HG03064 (cell line): ENCODE measurements around the gene USP3.

Experiments
- ATAC-seq: cut with Tn5 transposase; IDR thresholded peaks from one replicate; pipeline ENCODE4 v1.9.1; 2021; ENCODE audit warnings: low read depth; ENCODE audit not compliant: unreplicated experiment

The USP3 gene

GRCh38 chr15:63535689-63536088 lies 31.3 kb downstream of the USP3 start:
- no peak for ATAC-seq

- ATAC-seq: no peak
Observed at GRCh38 chr15:63538876-63539275, 34.5 kb downstream of the USP3 start.

- ATAC-seq: no peak
Observed at GRCh38 chr15:63539521-63539920, 35.1 kb downstream of the USP3 start.

GRCh38 chr15:63539998-63540397 lies 35.6 kb downstream of the USP3 start:
- ATAC-seq: no peak

GRCh38 chr15:63540449-63540848 lies 36.1 kb downstream of the USP3 start:
- no peak for ATAC-seq

- ATAC-seq: no peak
Observed at GRCh38 chr15:63544258-63545026, 40.0 kb downstream of the USP3 start.

GRCh38 chr15:63545520-63545919 lies 41.1 kb downstream of the USP3 start:
- no peak for ATAC-seq

GRCh38 chr15:63551400-63551799 lies 47.0 kb downstream of the USP3 start:
- no peak for ATAC-seq

GRCh38 chr15:63553388-63553791 lies 49.0 kb downstream of the USP3 start:
- no peak for ATAC-seq

- ATAC-seq: no peak
Observed at GRCh38 chr15:63554337-63554927, 50.0 kb downstream of the USP3 start.

GRCh38 chr15:63555507-63555906 lies 51.1 kb downstream of the USP3 start:
- ATAC-seq: no peak

GRCh38 chr15:63556246-63556645 lies 51.9 kb downstream of the USP3 start:
- no peak for ATAC-seq

- no peak for ATAC-seq
Observed at GRCh38 chr15:63556736-63557135, 52.3 kb downstream of the USP3 start.

GRCh38 chr15:63559753-63560152 lies 55.4 kb downstream of the USP3 start:
- ATAC-seq: no peak

- no peak for ATAC-seq
Observed at GRCh38 chr15:63560741-63561448, 56.5 kb downstream of the USP3 start.

GRCh38 chr15:63564093-63564492 lies 59.7 kb downstream of the USP3 start:
- no peak for ATAC-seq

GRCh38 chr15:63565536-63566186 lies 61.3 kb downstream of the USP3 start:
- no peak for ATAC-seq

GRCh38 chr15:63572749-63573464 lies 68.5 kb downstream of the USP3 start:
- ATAC-seq: no peak

- ATAC-seq: no peak
Observed at GRCh38 chr15:63573533-63573932, 69.1 kb downstream of the USP3 start.

GRCh38 chr15:63575312-63575711 lies 70.9 kb downstream of the USP3 start:
- no peak for ATAC-seq

- ATAC-seq: no peak
Observed at GRCh38 chr15:63576441-63576840, 72.0 kb downstream of the USP3 start.
